Body of pancreas (tissue), 4 donors: ENCODE results near the gene CCDC190.

Experiments used
- CTCF ChIP-seq, 7 experiments: fragments of 450-650 bp in 4 of 7; fragments of 200-600 bp in 3 of 7; sonication (generic) in 3 of 7; IDR thresholded peaks; one replicate each; pipeline ENCODE4 v1.5.1; 2016 to 2019; ENCODE audit warnings: antibody characterized with exemption in 7 of 7
- POLR2A ChIP-seq, 3 donors: fragments of 450-650 bp; IDR thresholded peaks; one replicate each; pipeline ENCODE4 v1.6.1; 2016; ENCODE audit warnings: antibody characterized with exemption in 3 of 3, mild to moderate bottlenecking in 2 of 3

- TF ChIP-seq CTCF (IDR thresholded peaks at IDR 0.05) = no peak
- no peak for TF ChIP-seq POLR2A (IDR thresholded peaks at IDR 0.05)
These were observed 24.3 kb upstream of the CCDC190 start for GRCh38 chr1:162885265-162885664.
